ENCODE results near the gene ZFAND3.
"Not testable (repeated sequence)": the region's sequence is repeated elsewhere in the genome, so short reads cannot be mapped to it uniquely, and the experiment has no call there.

ZFAND3 gene

DNA sequence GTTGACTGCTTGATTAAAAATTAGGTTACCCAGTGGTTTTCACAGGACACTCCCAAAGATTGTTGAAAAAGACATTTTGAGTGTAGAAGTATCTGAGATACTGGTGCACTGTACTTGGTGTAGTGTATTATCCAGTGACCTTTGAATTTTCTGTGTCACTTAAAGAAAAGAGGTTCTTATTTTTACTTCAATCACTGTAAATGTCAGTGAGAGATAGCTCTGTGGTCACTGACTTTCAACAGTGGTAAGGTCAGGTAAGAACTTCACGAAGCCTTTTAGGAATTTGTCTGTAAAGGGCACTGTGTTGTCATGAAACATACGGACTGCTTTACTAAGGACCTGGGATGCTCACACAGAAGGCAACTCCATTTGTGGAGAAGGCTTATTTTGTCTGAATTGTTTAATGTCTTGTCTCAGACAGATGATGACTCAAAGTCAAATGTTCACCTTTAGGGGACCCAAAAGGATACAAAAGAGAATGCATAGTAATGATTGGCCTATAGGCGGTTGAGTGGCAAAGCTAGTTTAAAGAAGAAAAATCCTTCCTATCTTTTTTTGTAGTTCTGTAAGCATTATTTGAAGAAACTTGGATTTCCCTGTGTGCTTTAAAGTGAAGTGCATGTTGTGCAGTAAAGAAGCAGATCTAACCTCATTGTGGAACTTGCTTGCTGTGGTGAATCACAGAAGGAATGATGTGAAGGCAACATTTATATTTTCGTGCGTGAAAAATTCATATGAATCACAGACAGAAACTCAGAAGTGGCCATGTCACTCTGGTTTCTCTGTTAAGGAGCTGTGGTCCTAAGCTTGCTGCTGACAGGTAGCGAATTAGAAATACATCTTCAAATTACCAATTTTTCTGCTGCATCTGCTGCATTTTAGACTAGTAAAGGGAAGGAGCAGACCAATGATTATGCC lies 47.3 kb downstream of the ZFAND3 start:
- DNase-seq = no peak

DNA sequence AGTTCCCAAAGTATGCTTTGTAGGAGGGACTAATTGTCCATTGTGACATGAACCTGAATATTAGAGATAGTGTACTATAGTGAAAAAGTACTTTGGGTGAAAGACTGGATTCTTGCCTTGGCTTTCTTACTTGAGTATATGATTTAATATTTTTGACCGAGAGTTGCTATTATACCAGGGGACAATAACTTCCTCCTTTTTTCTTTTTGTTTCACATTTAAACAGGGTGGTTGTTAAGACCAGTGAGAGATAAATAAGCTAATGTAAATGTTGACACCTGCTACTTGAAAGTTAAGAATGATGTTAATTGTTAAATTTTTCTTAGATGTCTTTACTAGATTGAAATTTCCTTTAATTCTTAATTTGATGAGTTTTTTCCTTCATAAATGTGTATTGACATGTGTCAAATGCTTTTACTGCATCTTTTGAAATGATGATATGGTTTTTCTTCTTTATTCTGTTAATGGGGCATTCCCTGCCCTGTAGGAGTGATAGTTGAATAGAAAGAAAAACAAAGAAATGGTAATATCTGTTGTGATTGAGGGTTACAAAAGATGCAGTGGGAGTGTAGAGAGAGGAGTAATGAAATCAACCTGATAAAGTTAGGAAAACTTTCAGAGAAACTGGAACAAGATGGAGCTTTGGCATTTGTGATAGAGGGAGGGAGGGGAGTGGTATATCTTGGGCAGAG lies 48.4 kb downstream of the ZFAND3 start:
- DNase-seq = no peak

DNA sequence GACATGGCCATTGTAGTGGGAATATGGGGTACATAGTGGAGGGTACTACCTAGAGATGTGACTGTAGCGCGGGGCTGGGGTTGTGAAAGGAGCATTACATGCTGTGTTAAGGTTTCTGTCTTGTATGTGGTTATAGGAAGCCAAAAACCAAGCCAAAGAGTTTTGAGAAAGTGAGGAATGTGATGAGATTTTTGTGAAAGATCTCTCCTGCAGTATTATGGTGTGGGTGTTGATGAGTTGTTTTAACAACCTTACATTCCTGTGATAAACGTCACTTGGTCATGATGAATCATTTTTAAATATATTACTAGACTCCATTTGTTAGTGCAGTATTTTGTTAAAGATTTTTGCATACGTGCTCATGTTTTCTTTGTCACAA lies 48.9 kb downstream of the ZFAND3 start:
- no peak for DNase-seq

DNA sequence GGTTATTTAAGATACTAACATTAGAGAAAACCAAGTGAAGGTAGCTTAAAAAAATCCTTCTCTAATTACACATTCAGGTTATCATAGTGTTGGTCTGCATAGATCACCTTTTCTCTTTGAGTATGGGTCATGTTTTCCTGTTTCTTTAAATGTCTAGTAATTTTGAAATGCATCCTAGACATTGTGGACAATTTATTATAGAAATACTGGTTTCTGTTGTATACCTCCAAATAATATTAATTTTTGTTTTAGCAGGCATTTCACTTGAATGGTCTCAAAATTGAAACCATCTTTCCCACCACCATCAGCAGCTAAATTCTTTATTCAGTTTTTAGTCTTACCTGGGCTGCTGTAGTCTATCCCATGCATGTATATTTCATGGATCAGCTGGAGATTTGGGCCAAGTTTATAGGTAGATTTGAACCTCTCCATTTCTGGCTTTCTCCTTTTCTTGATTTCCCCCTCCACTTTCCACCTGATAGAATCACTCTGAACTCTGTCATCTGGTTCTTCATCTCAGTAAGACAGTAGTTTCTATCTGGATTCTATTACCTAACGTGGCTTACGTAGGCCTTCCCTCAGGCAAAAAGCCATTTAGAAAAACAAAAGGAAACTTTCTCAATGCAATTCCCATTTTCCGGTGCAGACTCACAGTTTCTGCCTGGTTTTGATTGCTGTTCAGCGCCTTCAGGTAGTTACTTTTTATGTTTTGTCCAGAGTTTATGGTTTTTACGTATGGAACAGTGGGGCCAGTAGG lies 52.3 kb downstream of the ZFAND3 start:
- no peak for DNase-seq

DNA sequence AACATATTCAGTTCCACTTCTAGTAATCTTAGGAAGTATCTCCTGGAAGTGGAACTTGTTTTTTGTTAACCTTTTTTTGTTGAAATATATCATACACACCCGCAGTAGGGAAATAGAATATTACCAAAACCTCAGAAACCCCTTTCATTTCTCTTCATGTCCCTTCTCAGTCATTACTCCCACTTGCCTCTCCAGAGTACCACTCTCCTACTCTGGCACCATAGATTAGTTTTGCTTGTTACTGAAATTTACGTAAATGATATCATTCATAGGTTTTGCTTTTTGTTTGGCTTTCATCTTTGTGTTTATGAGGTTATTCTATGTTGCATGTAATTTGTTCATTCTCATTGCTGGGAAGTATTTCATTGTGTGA lies 52.8 kb downstream of the ZFAND3 start:
- no peak for DNase-seq

DNA sequence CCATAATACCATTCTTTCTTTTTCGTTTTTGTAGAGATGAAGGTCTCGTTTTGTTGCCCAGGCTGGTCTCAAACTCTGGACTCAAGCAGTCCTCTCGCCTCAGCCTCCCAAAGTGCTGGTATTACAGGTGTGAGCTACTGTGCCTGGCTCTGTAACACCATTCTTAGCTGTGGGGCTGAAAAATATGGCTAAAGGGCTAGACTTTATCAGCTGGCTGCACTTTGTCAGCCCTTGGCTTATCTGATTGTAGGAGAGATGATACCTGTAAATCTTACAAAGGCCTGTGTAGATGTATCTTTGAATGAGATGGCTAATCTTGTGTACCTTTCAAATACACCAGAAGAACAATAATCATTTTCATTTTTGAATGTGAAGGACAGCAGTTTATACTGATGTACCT lies 55.2 kb downstream of the ZFAND3 start:
- DNase-seq = no peak

DNA sequence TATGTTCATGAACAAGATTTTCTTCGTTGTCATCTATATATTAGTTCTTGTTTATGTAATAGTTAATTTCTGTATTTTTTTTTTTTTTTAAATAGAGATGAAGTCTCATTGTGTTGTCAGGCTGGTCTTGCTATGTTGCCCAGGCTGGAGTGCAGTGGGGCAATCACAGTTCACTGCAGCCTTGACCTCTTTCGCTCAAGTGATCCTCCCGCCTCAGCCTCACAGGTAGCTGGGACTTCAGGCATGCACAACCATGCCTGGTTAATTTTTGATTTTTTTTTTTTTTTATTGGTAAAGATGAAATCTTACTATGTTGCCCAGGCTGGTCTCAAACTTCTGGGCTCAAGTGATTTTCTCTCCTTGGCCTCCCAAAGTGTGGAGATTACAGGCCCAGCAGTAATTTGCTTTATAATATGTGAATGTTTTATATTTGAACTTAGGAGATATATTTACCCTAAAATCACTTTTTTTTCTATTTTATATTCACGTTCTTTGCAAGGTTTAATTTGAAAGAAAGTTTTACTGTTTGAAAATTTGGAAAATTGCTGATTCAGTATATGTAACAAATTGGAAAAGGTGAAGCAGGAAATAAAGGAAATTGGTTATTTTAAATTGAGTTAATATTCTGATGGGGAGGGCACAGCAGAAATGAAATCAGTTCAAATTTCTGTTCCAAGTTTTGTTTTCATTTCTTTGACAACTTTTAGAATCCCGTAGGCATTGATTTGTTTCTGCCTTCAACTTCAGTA lies 56.2 kb downstream of the ZFAND3 start:
- DNase-seq = no peak

DNA sequence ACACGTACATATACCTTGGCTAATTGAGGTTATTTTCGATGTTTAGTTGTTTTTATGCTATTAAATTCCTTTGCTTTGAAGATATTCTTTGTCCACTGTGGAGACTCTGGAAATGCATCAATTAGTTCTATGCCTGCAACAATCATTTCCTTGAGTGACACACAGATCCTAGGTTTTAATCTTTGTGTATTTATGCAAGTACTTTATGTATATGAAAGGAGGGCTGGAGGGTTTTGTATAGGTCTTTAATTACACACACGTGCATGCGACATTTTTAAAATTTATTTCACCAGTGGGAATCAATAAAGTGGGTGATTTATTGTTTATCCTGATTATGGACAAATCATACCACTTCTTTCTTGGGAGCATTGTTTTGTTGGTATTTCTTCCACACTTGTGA lies 57.3 kb downstream of the ZFAND3 start:
- no peak for DNase-seq

DNA sequence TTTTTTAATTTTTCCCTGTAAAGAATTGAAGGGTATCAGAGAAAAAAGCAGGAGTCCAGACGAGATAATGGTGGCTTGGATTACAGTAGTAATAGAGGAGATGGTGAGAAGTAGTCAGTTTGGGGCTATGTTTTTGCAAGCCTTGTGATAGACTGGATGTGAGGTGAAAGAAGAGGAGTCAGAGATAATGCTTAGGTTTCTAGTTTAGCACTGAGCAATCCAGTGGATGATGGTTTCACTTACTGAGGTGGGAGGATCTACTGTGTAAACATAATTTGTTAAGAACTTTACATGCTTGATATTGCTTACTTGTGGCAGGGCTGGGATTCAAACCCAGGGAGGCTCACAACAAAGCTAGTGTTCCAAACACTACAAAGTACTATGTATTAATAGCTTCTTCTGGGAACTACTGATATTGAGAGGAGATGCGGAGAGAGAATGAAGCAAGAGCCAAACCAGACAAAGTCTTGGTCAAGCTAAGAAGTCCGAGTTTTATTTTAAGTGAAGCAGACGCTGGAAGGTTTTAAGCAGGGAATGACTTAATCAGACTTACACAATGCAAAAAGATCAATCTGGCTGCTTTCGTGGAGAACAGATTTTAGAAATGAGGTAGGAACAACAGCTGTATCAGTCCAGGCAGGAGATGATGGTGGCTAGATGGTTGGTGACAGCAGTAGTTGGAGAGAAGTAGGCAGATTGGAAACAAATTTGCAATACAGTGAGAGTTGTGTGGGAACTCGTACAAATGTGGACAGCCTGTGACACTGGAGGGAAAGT lies 58.0 kb downstream of the ZFAND3 start:
- DNase-seq = no peak

DNA sequence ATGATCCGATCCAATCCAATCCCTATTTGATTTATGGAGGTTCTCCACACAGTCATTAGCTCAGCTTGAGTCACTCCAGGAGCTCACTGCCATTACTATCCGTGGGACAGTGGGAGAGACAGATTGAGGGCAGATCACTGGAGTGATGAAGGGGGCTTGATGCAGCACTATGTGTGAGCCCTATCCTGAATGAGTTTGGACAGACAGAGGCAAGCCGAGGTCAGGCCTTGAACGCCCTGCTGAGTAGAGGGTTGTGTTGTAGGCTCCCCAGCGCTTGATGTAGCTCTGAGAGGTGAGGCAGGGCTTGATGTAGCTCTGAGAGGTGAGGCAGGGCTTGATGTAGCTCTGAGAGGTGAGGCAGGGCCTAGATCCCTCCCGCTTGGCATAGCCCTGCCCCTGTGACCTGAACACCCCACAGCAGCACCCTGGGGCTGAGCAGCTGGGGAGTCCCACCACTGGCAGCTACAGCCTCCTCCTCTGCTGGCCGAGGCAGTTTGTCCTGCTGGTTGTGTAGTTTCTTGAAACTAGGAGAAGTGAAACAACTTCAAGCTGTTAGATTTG lies 58.7 kb downstream of the ZFAND3 start:
- DNase-seq = no peak

DNA sequence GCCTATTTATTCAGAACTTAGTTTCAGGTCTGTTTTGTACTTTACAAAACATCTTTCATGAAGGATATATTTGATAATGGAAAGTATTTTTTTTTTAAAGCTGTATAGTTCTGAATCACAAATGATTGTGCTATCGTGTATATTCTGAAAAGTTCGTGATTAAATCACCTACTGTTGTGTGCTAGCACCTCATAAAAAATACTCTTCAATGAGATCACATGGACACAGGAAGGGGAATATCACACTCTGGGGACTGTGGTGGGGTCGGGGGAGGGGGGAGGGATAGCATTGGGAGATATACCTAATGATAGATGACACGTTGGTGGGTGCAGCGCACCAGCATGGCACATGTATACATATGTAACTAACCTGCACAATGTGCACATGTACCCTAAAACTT lies 61.1 kb downstream of the ZFAND3 start:
- DNase-seq = not testable (repeated sequence)

DNA sequence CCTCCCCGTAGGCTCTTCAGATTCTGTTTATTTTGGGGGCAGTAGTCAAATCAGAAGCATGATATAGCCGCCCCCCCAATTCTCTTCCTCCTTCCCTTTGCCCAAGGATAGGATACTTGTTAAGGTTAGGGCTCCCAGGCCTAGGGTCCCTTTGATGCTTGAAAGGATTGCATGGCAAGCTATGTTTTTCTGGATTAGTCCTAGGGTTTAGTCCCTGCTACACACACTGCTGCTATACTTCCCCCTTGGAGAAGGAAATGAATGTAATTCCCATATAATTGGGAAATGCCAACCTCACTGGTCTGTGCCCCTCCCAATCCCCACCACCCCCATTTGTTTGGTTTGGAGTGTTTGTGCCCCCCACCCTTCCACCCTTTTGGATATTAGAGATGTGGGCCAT lies 62.8 kb downstream of the ZFAND3 start:
- DNase-seq = no peak

DNA sequence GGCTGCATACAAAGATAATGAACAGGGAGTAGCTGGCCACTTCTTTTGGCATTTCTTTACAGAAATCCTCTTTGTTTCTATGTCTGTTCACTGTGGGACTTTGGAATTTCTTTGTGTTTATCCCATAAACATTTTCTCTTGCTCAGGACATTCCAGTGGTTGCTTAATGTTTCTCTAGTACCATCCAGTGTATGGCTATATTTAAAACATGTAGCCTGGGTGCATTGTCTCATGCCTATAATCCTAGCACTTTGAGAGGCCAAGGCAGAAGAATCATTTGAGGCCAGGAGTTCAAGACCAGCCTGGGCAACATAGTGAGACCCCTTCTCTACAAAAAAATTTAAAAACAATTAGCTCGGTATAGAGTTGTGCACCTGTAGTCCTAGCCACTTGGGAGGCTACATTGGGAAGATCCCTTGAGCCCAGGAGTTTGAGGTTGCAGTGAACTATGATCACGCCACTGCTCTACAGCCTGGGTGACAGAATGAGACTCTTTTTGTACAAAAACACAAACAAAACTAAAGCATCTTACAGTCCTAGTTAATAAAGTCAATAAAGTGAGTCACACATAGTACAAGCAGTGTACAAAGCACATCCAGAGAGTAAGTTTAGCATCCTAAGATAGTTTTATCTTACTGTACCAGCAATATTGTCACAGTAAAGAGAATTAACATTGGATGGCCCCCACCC lies 63.3 kb downstream of the ZFAND3 start:
- DNase-seq = no peak

DNA sequence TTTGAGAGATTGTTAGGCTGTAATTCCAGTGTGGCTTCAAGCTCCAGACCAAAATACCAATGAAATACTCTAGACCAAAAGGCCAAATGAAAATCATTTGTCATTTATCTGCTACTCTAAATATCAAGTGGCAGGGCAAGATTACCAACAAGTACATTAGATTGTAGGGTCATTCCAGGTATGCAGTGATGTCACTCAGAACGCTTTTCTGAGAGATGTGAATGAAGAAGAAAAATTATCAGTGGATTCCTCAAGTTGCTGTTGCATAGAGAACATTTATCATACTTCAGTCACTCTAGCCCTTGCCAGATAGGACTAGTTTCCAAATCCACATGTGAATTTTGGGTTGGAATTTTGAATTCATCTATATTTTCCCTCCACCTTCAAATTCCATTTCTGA lies 65.0 kb downstream of the ZFAND3 start:
- DNase-seq = no peak

DNA sequence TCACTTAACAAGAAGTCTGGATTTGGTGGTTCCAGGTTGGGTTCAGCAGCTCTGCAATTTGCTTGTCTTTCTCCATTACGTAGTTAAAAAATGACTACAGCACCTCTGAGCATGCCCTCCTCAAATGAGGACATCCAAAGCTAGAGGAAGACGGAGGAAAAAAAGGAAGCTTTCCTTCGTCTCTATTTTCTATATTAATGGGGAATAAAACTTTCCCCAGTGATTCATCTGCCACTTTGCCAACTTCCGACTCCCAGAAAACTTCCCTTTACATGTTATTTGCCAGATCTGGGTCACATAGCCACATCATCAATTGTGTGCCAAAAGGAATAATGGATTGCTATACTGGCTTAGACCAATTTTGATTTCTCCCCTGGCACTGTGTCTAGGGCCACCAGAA lies 69.5 kb downstream of the ZFAND3 start:
- no peak for DNase-seq

DNA sequence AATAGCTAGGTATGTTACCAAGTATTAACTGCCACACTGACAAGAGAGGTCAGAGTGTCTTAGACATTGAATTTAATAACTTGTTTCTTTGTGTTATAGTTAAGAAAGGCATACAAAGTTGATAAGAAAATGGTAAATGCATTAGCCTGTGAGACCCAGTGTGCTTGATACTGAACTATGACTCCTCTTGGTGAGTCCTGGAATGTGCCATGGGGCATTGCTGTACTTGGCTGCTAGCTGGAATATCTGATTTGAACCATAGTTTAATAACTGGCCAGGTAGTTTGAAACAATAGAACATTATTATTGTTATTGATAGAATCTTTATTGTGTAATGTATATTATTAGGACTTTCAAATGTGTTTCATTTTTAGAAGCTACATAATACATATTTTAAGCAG lies 70.0 kb downstream of the ZFAND3 start:
- DNase-seq = no peak

DNA sequence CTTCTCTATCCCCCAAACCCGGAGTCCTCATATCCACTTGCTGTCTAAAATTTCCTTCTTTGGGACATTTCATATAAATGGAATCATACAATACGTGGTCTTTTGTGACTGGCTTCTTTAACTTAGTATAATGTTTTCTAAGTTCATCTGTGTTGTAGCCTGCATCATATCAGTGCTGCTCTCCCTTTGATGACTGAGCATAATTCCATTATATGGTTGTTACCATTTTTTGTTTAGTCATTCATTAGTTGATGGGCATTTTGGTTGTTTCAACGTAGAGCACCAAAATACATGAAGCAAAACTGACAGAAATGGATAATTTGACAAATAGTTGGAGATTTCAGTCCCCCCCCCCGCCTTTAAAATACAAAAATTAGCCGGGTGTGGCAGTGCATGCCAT lies 71.5 kb downstream of the ZFAND3 start:
- DNase-seq = no peak

DNA sequence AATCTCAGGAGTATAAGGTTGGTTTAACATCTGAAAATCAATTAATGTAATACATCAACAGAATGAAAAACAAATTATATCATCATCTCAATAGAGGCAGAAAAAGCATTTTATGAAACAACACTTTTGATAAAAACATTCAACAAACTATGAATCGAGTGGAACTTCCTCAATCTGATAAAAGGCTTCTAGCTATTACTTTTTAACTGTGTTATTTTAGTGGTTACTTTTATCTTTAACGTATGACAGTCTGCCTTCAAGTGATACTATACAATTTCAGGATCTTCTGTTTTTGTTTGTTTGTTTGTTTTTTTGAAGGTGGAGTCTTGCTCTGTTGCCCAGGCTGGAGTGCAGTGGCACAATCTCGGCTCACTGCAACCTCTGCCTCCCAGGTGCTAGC lies 73.7 kb downstream of the ZFAND3 start:
- no peak for DNase-seq

DNA sequence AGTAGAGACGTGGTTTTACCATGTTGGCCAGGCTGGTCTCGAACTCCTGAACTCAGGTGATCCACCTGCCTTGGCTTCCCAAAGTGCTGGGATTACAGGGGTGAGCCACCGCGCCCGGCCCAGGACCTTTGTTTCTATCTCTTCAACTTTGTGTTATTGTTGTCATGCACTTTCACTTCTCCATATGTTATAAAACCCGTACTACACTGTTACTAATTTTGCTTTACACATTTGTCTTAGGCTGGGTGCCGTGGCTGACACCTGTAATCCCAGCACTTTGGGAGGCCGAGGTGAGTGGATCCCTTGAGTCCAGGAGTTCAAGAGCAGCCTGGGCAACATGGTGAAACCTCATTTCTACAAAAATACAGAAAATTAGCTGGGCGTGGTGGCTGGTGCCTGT lies 74.2 kb downstream of the ZFAND3 start:
- DNase-seq = not testable (repeated sequence)

DNA sequence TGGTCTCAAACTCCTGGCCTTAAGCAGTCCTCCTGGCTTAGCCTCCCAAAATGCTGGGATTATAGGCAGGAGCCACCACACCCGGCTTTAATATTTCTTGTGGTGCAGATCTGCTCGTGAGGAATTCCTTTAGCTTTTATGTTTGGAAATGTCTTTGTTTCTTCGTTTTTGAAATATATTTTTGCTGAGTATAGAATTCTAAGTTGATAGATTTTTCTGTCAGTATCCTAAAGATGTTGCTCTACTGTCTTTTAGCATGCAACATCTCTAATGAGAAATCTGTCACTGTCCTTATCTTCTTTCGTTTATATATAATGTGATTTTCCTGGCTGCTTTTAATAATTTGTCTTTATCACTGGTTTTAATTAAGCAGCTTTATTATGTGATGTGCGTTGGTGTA lies 75.1 kb downstream of the ZFAND3 start:
- no peak for DNase-seq

DNA sequence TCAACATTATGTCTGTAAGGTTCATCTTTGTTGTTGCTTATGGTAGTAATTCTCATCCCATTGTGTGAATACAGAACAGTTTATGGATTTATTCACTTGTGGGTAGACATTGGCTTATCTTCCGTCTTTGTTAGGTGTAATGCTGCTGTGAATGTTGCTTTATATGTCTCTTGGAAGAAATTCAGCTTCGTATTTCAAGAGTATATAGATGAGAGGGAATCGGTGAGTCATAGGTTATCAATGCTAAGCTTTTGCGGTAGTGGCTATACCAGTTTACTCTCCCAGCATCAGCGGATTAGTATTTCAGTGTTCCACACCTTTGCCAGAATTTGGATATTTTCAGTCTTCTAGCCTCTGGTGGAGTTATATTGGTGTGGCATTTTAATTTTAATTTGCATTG lies 77.8 kb downstream of the ZFAND3 start:
- no peak for DNase-seq

Data from CD4-positive, alpha-beta T cell treated with Interleukin-4 for 4 hours (primary cell).